WTC11 (cell line): ENCODE measurements around the gene KLF13. TPM values are rescaled to one million over a fixed set of nuclear protein-coding genes. Genes with fewer than 3 reads are reported as not detected.

ENCODE experiments used
- ATAC-seq: fragments of 200-7000 bp; cut with Tn5 transposase; 2 replicates; pipeline ENCODE4 v1.10.0; 2021; ENCODE audit warnings: mild to moderate bottlenecking, moderate library complexity
- CTCF ChIA-PET: fragments of 300-600 bp; sonication (Branson Sonifier 250); formaldehyde crosslinking; loops from one replicate; lab custom pipeline; 2021; ENCODE audit warnings: antibody characterized with exemption; lab: Charles Lee
- POLR2A ChIA-PET: fragments of 350-600 bp; sonication (Branson Sonifier 250); formaldehyde crosslinking; loops from one replicate; lab custom pipeline; 2021; ENCODE audit warnings: antibody characterized with exemption; lab: Charles Lee
- DNase-seq: peaks from one replicate; pipeline ENCODE4 v3.0.0; 2021; ENCODE audit warnings: low spot score
- H3K27ac Mint-ChIP-seq: 2 replicates; pipeline ENCODE4 v1.8.0; 2021; ENCODE audit warnings: mixed read lengths
- H3K27me3 Mint-ChIP-seq: 2 replicates; pipeline ENCODE4 v1.8.0; 2021; ENCODE audit warnings: low read depth, mild to moderate bottlenecking, moderate library complexity, mixed read lengths
- H3K36me3 Mint-ChIP-seq: 2 replicates; pipeline ENCODE4 v1.8.0; 2021; ENCODE audit warnings: mixed read lengths
- H3K4me1 Mint-ChIP-seq: 2 replicates; pipeline ENCODE4 v1.8.0; 2022; ENCODE audit warnings: mixed read lengths
- H3K4me3 Mint-ChIP-seq: 2 replicates; pipeline ENCODE4 v1.8.0; 2021; ENCODE audit warnings: mild to moderate bottlenecking, moderate library complexity, mixed read lengths
- H3K9me3 Mint-ChIP-seq: 2 replicates; pipeline ENCODE4 v1.8.0; 2021; ENCODE audit warnings: mixed read lengths
- AR ChIP-seq: fragments of 250-450 bp; sonication (Bioruptor Pico); IDR thresholded peaks from 2 replicates; pipeline ENCODE4 v1.9.0; 2021; ENCODE audit warnings: mild to moderate bottlenecking
- ARID4B ChIP-seq: sonication (generic); formaldehyde crosslinking; IDR thresholded peaks from 2 replicates; pipeline ENCODE4 v1.8.0; 2023; ENCODE audit warnings: missing genetic modification reagents, mild to moderate bottlenecking, borderline replicate concordance
- ATF2 ChIP-seq: sonication (generic); formaldehyde crosslinking; IDR thresholded peaks from 2 replicates; pipeline ENCODE4 v1.8.1; 2022; ENCODE audit warnings: low read depth, missing genetic modification reagents, borderline replicate concordance
- CDX4 ChIP-seq: fragments of 250-450 bp; sonication (Bioruptor Pico); IDR thresholded peaks from 2 replicates; pipeline ENCODE4 v1.9.0; 2021; ENCODE audit warnings: moderate library complexity, mild to moderate bottlenecking, inconsistent platforms, borderline replicate concordance
- ERG ChIP-seq: fragments of 250-450 bp; sonication (Bioruptor Pico); IDR thresholded peaks from 2 replicates; pipeline ENCODE4 v1.8.0; 2021; ENCODE audit warnings: mild to moderate bottlenecking
- GABPB1 ChIP-seq: sonication (generic); formaldehyde crosslinking; IDR thresholded peaks from 2 replicates; pipeline ENCODE4 v1.8.1; 2023; ENCODE audit warnings: mild to moderate bottlenecking, missing genetic modification reagents
- JAZF1 ChIP-seq: fragments of 250-450 bp; sonication (Bioruptor Pico); IDR thresholded peaks from 2 replicates; pipeline ENCODE4 v1.9.0; 2021; ENCODE audit warnings: moderate library complexity, mild to moderate bottlenecking, inconsistent platforms
- NFYB ChIP-seq: sonication (generic); formaldehyde crosslinking; conservative IDR thresholded peaks from 2 replicates; pipeline ENCODE4 v1.8.0; 2022; ENCODE audit warnings: low read depth, missing genetic modification reagents
- PREB ChIP-seq: sonication (generic); formaldehyde crosslinking; IDR thresholded peaks from 2 replicates; pipeline ENCODE4 v1.8.1; 2022; ENCODE audit warnings: mild to moderate bottlenecking, missing genetic modification reagents, moderate library complexity, borderline replicate concordance
- SMAD4 ChIP-seq: sonication (generic); formaldehyde crosslinking; IDR thresholded peaks from 2 replicates; pipeline ENCODE4 v1.8.0; 2022; ENCODE audit warnings: mild to moderate bottlenecking, missing genetic modification reagents
- STAT6 ChIP-seq: sonication (generic); formaldehyde crosslinking; conservative IDR thresholded peaks from 2 replicates; pipeline ENCODE4 v1.8.1; 2023; ENCODE audit warnings: mild to moderate bottlenecking, low read depth, missing genetic modification reagents, moderate library complexity
- ZNF121 ChIP-seq: sonication (generic); formaldehyde crosslinking; IDR thresholded peaks from 2 replicates; pipeline ENCODE4 v1.8.0; 2023; ENCODE audit warnings: missing genetic modification reagents
- ZNF317 ChIP-seq: sonication (generic); formaldehyde crosslinking; IDR thresholded peaks from 2 replicates; pipeline ENCODE4 v1.8.1; 2023; ENCODE audit warnings: low read depth, mild to moderate bottlenecking, moderate library complexity, missing genetic modification reagents, borderline replicate concordance
- ZNF512 ChIP-seq: sonication (generic); formaldehyde crosslinking; IDR thresholded peaks from 2 replicates; pipeline ENCODE4 v1.8.1; 2022; ENCODE audit warnings: missing genetic modification reagents, borderline replicate concordance
- total RNA-seq: library from RNA; stranded (reverse); gene quantifications from 3 replicates; pipeline ENCODE4 v1.2.3, GENCODE V29; 2021

KLF13 gene
- total RNA-seq, 1 experiment from 2014 or later = 38.1 TPM

- no peak overlapping the region for H3K4me3 Mint-ChIP-seq
- peaks cover 15% of the 10 kb centered on the region for H3K9me3 Mint-ChIP-seq
- H3K27me3 Mint-ChIP-seq = peaks cover 20% of the 10 kb centered on the region
- H3K4me1 Mint-ChIP-seq = peaks cover 15% of the 10 kb centered on the region
- DNase-seq = no peak
- CTCF ChIA-PET = interaction anchor here (1.3 kb wide), 1 partner anchor 21 kb away, joined by 4 read pairs; no protein-coding TSS in a partner anchor
- peaks cover 7% of the 10 kb centered on the region for H3K36me3 Mint-ChIP-seq
- no peak for ATAC-seq
- POLR2A ChIA-PET = no interaction called here
- TF ChIP-seq JAZF1 (no peak), ZNF512 (CRISPR knock-in tag) (no peak), ZNF317 (no peak)
- H3K27ac Mint-ChIP-seq = no peak overlapping the region
These were observed 60.5 kb downstream of the KLF13 start for GRCh38 chr15:31387092-31387478.

- Mint-ChIP-seq H3K27ac (no peak overlapping the region), H3K27me3 (peaks cover 20% of the 10 kb centered on the region), H3K4me1 (peaks cover 12% of the 10 kb centered on the region), H3K4me3 (no peak overlapping the region), H3K36me3 (peaks cover 7% of the 10 kb centered on the region), H3K9me3 (peaks cover 15% of the 10 kb centered on the region)
- ATAC-seq = no peak
- ChIA-PET POLR2A (no interaction called here), CTCF (no interaction called here)
- DNase-seq = no peak
- no peak for TF ChIP-seq AR
- no peak for TF ChIP-seq GABPB1 (CRISPR knock-in tag)
- TF ChIP-seq ZNF121 (CRISPR knock-in tag) = no peak
- no peak for TF ChIP-seq PREB (CRISPR knock-in tag)
- TF ChIP-seq NFYB = no peak
- no peak for TF ChIP-seq JAZF1
- TF ChIP-seq SMAD4 (CRISPR knock-in tag) = no peak
- no peak for TF ChIP-seq CDX4 (CRISPR knock-in tag)
- TF ChIP-seq STAT6 (CRISPR knock-in tag) = no peak
- TF ChIP-seq ARID4B (CRISPR knock-in tag) = no peak
- no peak for TF ChIP-seq ERG
- TF ChIP-seq ATF2 (CRISPR knock-in tag) = no peak
These were observed 61.0 kb downstream of the KLF13 start for GRCh38 chr15:31387479-31388118.
